HG02642 (cell line): ENCODE results near the gene MSRB3.

Experiments
- ATAC-seq: cut with Tn5 transposase; IDR thresholded peaks from one replicate; pipeline ENCODE4 v1.9.1; 2021; ENCODE audit warnings: mild to moderate bottlenecking; ENCODE audit not compliant: unreplicated experiment, poor library complexity

The MSRB3 gene

DNA sequence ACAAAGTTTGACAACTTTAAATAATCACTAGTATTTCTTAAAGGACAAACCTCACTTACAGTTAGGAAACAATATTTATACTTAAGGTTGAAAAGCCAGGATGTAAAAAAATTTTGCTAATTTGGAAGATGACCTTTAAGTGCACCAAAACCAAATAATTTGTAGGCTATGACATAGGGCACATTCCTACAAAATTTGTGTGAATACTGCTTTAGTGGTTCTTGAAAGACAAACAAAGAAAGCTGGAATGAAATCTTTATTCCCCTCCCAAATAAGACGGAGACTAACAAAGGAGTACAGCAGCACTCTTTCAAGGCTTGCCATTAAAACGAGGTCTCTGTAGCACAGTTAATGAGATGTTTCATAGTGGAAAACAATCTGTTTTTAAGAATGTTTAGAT, 45.6 kb downstream of the MSRB3 start:
- ATAC-seq: no peak

DNA sequence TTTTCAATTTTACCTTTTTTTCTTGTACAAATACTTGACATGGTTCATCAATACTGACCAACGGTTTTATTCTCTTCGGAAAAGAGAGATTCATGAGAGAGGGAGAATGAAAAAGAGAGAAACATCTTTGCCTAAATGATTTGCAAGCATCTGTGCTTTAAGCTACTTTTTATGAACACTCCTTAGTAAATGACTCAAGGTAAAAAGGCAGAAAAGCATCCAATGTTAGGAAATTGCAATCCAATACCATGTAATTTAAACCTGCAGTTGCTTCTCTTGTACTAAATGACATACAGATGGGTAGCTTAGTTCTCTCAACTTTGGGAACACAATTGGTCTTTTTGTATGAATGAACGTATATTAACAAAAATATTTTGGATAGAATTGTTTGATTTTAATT, 46.1 kb downstream of the MSRB3 start:
- ATAC-seq: no peak

DNA sequence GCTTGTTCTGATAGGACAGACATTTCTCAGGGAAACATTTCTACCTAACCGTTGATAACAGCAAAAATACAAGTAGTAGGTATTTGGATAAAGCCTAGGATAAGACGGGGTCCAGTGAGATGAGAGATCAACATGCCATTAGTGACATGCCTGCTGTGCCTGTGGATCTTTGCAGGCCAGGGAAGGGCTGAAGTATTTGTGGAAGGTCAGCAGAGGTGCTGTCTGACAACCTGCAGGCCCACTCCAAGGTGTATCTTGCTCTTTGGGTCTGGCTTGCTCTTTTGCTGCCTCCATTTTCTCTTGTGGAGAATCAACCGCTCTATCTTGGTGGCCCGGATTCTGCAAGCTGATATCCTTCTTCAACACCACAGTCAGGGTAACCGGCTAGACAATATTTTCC, 46.7 kb downstream of the MSRB3 start:
- ATAC-seq: no peak

DNA sequence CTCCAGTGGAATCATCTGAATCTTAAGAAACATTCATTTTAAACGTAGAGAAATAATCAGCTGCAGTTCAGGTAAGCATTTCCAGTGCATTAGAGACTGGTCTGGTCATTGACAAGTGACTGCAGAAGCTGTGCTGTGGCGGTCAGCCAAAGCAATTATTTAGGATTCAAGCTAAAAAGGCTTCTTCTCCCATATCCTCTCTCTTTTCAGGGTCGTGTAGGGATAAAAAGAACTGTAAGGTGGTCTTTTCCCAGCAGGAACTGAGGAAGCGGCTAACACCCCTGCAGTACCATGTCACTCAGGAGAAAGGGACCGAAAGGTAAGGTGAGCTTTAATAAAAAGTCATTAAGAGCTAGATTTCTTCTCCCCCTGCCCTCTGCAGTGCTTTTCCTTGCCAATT, 48.1 kb downstream of the MSRB3 start:
- no peak for ATAC-seq

- ATAC-seq: no peak
Measured at GRCh38 chr12:65327207-65328076, 49.0 kb downstream of the MSRB3 start.

DNA sequence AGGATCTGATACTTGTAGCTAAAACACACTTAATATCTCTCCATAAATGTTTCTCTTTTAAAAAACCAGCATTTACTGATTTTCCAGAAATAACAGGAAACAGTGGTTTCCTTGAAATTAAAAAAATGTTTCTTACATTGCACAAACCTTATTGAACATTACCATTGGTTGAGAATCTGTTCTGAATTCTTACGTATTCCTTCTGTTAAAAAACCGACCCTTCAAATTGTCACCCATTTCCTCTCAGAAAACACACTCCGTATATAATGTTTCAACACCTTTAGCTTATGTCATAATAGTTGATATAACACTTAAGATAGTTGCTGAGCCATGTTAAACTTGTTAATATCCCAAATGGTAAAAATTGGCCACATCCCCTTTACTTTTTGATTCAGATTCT, 51.2 kb downstream of the MSRB3 start:
- ATAC-seq: no peak

DNA sequence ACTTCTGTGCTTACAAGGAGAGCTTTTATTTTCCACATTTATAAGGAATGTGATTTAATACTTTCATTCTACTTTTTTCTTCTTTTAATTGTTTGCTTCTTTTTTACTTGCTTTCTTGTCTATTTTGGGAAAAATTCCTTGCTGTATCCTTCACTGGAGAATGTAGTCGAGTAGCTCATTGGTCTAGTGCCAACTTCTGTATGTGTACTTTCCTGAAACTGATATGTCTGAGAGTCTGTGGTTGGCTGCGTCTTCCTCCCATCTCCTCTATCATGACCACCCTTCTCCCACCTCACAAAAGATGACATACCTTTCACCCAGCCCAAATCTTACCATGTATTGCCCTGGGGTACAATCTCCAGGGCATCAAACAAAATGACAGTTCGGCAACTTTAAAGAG, 51.8 kb downstream of the MSRB3 start:
- ATAC-seq: no peak

- no peak for ATAC-seq
Measured at GRCh38 chr12:65331456-65331855, 53.0 kb downstream of the MSRB3 start.

DNA sequence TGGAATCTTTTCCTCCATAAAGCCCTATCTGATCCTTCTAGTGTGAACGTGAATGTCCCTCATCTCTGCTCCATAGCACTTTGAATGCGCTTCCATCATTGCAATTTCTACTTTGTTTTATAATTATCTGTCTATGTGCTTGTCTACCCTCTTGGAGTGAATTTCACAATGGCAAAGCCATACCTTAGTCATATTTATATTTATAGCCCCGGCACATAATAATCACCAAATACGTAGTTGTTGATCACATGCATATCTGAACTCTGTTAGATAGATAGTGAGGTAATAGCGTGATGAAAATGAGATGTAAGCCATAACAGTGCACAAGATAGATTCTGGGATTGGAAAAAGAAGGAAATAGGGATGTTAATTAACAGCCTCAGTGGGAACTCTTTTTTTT, 55.2 kb downstream of the MSRB3 start:
- no peak for ATAC-seq

- no peak for ATAC-seq
Measured at GRCh38 chr12:65334521-65334920, 56.0 kb downstream of the MSRB3 start.

- ATAC-seq: no peak
Measured at GRCh38 chr12:65335021-65335714, 56.7 kb downstream of the MSRB3 start.

DNA sequence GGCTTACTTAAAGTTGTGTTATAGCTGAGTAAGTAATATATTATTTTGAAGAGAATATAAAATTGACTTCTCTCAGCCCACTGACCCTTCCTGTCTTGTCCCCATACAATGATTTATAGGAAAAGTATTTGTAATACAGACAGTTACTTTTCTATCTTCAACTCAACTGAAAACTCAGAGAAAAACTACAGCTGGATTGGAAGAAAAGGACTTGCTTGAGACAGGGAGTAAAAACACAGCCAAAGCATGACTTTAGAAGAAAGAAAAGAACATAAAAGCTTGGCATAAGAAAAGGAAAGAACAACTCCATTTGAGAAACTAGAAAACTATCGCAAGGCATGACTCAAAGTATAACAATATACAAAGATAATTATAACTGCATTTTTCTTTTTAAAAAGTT, 57.5 kb downstream of the MSRB3 start:
- no peak for ATAC-seq

DNA sequence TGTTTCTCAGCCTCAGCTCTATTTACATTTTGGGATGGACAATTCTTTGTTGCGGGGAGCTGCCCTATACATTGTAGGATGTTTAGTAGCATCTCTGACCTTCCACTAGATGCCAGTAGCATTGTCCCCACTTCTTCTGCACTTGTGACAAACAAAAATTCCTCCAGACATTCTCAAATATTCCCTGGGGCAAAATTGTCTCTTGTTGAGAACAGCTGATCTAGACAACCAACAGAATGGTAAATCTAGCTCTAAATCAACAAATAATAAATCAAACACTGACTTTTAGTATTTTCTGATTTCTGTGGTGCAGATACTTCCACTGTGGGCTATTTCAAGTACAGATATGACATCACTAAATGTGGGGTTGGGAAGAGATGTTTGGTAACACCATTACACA, 60.7 kb downstream of the MSRB3 start:
- ATAC-seq: no peak

- no peak for ATAC-seq
Measured at GRCh38 chr12:65343230-65343629, 64.7 kb downstream of the MSRB3 start.

DNA sequence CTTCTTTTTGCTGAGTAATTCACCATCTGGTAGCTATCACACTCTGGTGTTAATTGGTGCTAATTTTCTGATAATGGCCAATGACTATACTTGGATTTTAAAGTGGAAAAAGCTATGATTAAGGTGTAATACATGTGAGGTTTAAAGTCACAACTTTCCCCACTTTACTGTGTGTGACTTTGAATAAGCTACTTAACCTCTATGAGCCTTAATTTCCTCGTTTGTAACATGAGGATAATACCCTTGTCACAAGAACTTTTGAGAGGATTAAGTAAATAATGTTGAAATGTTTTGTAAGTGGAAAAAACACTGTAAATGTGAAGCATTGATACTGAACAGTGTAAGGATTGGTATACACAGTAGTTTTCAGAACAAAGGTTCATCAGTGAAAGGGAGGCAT, 65.3 kb downstream of the MSRB3 start:
- ATAC-seq: no peak

- no peak for ATAC-seq
Measured at GRCh38 chr12:65355461-65355860, 77.0 kb downstream of the MSRB3 start.

GRCh38 chr12:65362234-65363031, 84.0 kb downstream of the MSRB3 start:
- ATAC-seq: no peak

DNA sequence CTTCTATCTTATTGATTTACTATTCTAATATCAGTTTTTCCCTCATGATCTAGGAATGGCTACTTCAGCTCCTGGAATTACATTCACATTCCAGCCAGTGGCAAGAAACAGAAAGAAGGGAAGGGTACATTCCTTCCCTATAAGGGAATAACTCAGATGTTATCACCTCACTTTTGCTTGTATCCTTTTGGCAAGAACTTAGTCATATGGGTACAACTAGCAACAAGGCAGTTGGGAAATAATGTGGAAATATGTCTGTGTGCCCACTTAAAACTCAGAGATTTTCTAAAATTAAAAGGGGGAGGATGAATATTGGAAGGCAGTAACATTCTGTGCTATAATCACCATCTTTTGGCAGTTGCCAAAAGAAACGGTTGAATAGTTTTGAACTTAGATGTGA, 85.6 kb downstream of the MSRB3 start:
- no peak for ATAC-seq

GRCh38 chr12:65367396-65367795, 88.9 kb downstream of the MSRB3 start:
- no peak for ATAC-seq

- no peak for ATAC-seq
Measured at GRCh38 chr12:65368055-65368454, 89.6 kb downstream of the MSRB3 start.

- ATAC-seq: no peak
Measured at GRCh38 chr12:65372574-65372973, 94.1 kb downstream of the MSRB3 start.
